Kidney capillary endothelial cell (primary cell): Measurements from ENCODE around the gene DHX30.
"Not testable (repeated sequence)": the region's sequence is repeated elsewhere in the genome, so short reads cannot be mapped to it uniquely, and the experiment has no call there.

ENCODE experiments used
- DNase-seq: peaks from one replicate; pipeline ENCODE4 v3.0.0-alpha.2; 2018; ENCODE audit warnings: low spot score

DHX30 gene

GRCh38 chr3:47802734-47803479 is at the start of gene DHX30:
Gene DHX30 (plus strand): TSS chr3:47803138. CDS start chr3:47810684, 7,546 bp downstream.
- DNase-seq = peak; percentile 70

- no peak for DNase-seq
These were observed 44.5 kb upstream of the DHX30 start for GRCh38 chr3:47758261-47759025.

- not testable (repeated sequence) for DNase-seq
These were observed 42.7 kb upstream of the DHX30 start for GRCh38 chr3:47760207-47760606.

- no peak for DNase-seq
These were observed 41.9 kb upstream of the DHX30 start for GRCh38 chr3:47761046-47761445.

GRCh38 chr3:47762233-47762632 is 40.7 kb upstream of the DHX30 start:
- no peak for DNase-seq

- no peak for DNase-seq
These were observed 36.8 kb upstream of the DHX30 start for GRCh38 chr3:47766186-47766585.

DNA sequence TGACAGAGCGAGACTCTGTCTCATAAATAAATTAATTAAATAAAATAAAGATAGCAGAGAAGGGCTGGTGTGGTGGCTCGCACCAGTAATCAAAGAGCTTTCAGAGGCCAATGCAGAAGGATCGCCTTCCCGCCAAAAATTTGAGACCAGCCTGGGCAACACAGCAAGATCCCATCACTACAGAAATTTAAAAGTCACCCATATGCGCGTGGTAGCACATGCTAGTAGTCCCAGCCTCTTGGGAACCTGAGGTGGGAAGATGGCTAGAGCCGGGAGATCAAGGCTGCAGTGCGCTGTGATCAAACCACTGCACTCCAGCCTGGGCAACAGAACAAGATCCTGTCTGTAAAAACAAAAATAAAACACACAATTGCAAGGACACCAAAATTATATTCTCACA is 30.9 kb upstream of the DHX30 start:
- DNase-seq = no peak

DNA sequence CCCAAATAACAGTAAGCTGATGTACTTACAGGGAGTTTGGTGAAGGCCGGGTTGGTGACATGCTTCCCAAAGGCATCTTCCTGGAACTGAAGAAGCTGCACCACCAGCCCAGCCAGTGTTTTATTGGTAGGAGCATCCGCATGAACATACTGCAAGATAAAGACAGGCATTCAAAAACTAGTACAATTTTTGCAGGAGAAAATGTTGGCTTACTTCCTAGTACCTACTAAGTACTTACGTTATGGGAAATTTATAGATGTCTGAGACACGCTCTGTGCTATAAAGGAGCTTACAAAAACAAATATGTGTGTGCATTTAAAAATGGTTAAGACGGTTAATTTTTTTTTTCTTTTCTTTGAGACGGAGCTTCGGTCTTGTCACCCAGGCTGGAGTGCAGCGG is 30.1 kb upstream of the DHX30 start:
- DNase-seq = no peak

DNA sequence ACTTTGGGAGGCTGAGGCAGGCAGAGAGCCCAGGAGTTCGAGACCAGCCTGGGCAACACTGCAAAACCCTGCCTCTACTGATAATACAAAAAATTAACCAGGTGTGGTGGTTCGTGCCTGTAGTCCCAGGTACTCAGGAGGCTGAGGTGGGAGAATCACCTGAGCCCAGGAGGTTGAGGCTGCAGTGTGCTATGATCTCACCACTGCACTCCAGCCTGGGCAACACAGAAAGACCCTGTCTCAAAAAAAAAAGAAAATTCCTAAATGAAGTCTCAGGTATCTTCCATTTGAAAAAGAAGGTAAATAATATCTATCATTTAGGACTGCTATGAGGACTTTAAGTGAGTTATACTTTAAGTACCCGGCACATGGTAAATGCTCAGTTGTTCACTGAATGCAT is 24.2 kb upstream of the DHX30 start:
- DNase-seq = no peak

- peak; percentile 36 for DNase-seq
These were observed 21.9 kb upstream of the DHX30 start for GRCh38 chr3:47780741-47781684.

DNA sequence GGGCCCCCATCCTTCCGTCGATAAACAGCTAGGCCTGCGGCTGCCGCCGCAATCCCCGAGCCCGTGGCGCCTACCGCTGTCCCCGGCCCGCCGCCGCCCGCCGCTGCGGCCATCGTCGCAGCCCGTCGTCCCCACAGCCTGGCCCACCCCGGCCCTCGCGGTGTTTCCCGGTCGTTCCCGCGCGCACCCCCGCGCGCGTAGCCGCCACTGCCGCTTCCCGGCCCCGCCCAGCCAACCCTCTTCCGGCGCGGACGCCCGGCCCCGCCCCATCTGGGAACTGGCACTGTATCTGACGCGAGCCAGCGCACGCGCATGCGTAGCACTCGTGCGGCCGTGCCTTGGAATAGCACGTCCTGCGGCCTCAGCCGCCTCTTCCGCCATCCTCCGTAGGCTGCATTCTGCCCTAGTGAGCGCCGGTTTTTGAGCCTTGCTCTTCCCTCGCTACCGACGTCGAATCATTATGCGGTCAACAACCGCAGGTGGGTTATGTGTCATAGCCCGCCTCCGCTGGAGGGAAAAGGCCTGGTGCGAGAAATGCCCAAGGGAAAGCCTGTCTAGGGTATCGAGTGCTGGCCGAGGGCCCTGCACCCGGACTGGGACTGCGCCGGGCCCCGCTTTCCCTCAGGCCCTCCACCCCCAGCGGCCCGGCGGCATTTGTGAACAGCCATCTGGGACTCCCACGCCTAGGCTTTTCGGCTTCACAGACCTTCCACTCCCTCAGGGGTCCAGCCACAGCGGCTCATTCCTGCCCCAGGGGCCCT is 21.1 kb upstream of the DHX30 start, which contains the start of gene SMARCC1:
TSS of gene SMARCC1 (minus strand) at position 209 of the 761 bp plus-strand sequence. CDS start at position 113, 96 bp downstream.
- peak; percentile 97 for DNase-seq

DNA sequence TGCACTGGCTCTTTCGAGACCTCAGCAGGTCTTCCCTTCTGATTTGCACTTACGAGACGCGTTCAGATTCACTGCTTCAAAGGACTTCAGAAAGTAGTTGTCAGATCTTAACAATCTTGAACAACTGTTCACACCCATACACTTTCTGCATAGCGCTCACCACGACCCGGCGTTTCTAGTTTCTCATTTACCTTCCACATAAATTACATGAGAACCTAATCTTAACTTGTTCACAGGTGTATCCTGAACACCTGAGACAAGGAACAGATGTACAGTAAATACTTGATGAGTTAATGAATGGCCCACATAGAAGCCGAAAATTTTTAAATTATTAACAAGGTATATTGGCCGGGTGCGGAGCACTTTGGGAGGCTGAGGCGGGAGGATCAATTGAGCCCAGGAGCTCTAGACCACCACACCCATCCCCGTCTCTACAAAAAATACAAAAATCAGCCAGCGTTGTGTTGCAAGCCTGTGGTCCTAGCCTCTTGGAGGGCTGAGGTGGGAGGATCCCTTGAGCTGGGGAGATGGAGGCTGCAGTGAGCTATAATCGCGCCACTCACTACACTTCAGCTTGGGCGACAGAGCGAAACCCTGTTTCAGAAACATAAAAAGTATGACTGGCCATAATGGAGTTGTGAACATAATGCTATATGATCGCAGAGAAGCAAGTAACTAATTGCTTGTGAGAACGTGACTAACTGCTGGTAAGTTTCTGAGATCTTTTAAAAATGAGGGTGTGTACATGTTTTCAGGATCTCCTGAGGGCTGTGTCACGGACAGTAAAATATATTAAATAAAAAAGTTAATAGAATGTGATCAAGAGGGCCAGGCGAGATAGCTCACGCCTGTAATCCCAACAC is 20.3 kb upstream of the DHX30 start:
- DNase-seq = no peak

GRCh38 chr3:47783673-47784072 is 19.3 kb upstream of the DHX30 start:
- no peak for DNase-seq

GRCh38 chr3:47791193-47791855 is 11.6 kb upstream of the DHX30 start:
- no peak for DNase-seq

DNA sequence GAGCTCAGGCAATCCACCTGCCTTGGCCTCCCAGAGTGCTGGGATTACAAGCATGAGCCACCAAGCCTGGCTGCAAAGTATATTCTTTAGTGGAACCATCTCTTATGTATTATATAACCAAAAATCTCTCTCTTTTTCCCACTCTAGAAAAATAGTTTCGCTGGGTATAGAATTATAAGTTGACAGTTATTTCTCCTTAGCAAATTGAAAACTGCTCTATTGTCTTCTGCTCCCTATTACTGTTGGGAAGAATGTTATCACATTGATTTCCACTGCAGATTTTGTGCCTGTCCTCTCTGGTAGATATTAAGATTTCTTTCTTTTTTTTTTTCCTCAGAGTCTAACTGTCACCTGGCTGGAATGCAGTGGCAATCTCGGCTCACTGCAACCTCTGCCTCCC is 10.2 kb upstream of the DHX30 start:
- DNase-seq = no peak

DNA sequence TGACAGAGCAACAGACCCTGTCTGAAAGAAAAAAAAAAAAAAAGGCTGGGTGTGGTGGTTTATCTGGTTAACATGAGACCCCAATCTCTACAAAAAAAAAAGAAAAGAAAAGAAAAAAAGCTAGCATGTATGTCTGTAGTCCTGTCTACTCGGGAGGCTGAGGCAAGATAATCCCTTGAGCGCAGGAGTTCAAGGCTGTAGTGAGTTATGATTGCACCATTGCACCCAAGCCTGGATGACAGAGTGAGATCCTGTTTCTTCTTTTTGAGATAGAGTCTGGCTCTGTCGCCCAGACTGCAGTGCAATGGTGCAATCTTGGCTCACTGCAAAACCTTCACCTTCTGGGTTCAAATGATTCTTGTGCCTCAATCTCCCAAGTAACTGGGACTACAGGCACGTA is 8.4 kb upstream of the DHX30 start:
- DNase-seq = no peak

DNA sequence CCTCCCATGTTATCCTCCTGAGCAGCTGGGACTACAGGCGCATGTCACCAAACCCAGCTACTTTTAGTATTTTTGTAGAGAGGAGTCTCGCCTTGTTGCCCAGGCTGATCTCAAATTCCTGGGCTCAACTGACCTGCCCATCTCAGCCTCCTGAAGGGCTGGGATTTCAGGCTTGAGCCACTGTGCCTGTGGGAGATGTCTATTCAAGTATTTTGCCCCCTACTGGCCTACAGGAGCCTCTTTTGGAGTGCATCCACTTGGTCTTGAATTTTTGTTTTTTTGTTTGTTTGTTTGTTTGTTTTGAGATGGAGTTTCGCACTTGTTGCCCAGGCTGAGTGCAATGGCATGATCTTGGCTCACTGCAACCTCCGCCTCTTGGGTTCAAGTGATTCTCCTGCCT is 3.2 kb upstream of the DHX30 start:
- peak; percentile 25 for DNase-seq

- DNase-seq = peak; percentile 12
These were observed 615 bp downstream of the DHX30 start for GRCh38 chr3:47803480-47804025.

GRCh38 chr3:47804577-47804976 is 1.6 kb downstream of the DHX30 start:
- no peak for DNase-seq
